ENCODE data around the gene HOXD3. TPM values are rescaled to one million over a fixed set of nuclear protein-coding genes. Genes with fewer than 3 reads are reported as not detected.

The HOXD3 gene
- total RNA-seq, 1 experiment from 2014 or later, result not detected

DNA sequence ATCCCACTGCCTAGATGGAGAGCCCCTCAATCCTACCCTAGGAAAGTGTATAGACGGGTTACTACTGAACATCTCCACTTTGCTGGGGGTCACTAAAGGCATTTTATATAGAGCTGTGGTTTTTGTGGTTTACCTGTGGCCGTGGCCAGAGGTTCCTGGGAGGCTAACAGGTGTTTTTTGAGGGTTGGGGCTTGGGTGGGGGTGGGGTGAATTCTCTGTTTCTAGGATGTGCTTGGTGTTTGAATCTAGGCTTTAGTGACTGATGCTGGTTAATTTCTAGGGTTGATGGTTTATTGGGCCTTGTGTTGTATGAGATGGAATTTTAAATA lies 19.9 kb upstream of the HOXD3 start:
- Mint-ChIP-seq H3K4me3 (ENCODE audit: low read depth, unreplicated experiment) (no peak overlapping the region), H3K9me3 (ENCODE audit: low read depth, unreplicated experiment) (no peaks in the 10 kb centered on the region), H3K4me1 (ENCODE audit: low read depth, unreplicated experiment) (no peaks in the 10 kb centered on the region), H3K36me3 (ENCODE audit: insufficient read depth, unreplicated experiment) (no peaks in the 10 kb centered on the region), H3K27me3 (ENCODE audit: unreplicated experiment) (no peaks in the 10 kb centered on the region), H3K27ac (ENCODE audit: unreplicated experiment) (no peak overlapping the region)
- no TSS peak for BruUV-seq (replicated peaks)
- no peak for DNase-seq
- intact Hi-C loops (cut with micrococcal nuclease; ENCODE audit: unreplicated experiment), result no loop called here
- CTCF ChIA-PET, result interaction anchor here (0.9 kb wide), 1 partner anchor 312 kb away, joined by 4 read pairs; no protein-coding TSS in a partner anchor
- TF ChIP-seq, protein P1, sequence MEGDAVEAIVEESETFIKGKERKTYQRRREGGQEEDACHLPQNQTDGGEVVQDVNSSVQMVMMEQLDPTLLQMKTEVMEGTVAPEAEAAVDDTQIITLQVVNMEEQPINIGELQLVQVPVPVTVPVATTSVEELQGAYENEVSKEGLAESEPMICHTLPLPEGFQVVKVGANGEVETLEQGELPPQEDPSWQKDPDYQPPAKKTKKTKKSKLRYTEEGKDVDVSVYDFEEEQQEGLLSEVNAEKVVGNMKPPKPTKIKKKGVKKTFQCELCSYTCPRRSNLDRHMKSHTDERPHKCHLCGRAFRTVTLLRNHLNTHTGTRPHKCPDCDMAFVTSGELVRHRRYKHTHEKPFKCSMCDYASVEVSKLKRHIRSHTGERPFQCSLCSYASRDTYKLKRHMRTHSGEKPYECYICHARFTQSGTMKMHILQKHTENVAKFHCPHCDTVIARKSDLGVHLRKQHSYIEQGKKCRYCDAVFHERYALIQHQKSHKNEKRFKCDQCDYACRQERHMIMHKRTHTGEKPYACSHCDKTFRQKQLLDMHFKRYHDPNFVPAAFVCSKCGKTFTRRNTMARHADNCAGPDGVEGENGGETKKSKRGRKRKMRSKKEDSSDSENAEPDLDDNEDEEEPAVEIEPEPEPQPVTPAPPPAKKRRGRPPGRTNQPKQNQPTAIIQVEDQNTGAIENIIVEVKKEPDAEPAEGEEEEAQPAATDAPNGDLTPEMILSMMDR (IDR thresholded peaks at IDR 0.05; ENCODE audit: unreplicated experiment), result no peak

DNA sequence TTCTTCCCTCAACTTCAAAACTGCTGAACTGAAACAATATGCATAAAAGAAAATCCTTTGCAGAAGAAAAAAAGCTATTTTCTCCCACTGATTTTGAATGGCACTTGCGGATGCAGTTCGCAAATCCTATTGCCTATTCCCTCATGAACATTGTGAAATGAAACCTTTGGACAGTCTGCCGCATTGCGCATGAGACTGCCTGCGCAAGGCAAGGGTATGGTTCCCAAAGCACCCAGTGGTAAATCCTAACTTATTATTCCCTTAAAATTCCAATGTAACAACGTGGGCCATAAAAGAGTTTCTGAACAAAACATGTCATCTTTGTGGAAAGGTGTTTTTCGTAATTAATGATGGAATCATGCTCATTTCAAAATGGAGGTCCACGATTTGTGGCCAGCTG lies 19.2 kb upstream of the HOXD3 start:
- H3K36me3 Mint-ChIP-seq (ENCODE audit: insufficient read depth, unreplicated experiment), result no peaks in the 10 kb centered on the region
- no peak overlapping the region for H3K4me3 Mint-ChIP-seq (ENCODE audit: low read depth, unreplicated experiment)
- H3K4me1 Mint-ChIP-seq (ENCODE audit: low read depth, unreplicated experiment), result no peaks in the 10 kb centered on the region
- TF ChIP-seq, protein P1 (IDR thresholded peaks at IDR 0.05; ENCODE audit: unreplicated experiment), result no peak
- no peak overlapping the region for H3K27ac Mint-ChIP-seq (ENCODE audit: unreplicated experiment)
- CTCF ChIA-PET, result no interaction called here
- H3K27me3 Mint-ChIP-seq (ENCODE audit: unreplicated experiment), result no peaks in the 10 kb centered on the region
- BruUV-seq (replicated peaks), result no TSS peak
- no peak for DNase-seq
- no peaks in the 10 kb centered on the region for H3K9me3 Mint-ChIP-seq (ENCODE audit: low read depth, unreplicated experiment)
- intact Hi-C loops (cut with micrococcal nuclease; ENCODE audit: unreplicated experiment), result no loop called here

DNA sequence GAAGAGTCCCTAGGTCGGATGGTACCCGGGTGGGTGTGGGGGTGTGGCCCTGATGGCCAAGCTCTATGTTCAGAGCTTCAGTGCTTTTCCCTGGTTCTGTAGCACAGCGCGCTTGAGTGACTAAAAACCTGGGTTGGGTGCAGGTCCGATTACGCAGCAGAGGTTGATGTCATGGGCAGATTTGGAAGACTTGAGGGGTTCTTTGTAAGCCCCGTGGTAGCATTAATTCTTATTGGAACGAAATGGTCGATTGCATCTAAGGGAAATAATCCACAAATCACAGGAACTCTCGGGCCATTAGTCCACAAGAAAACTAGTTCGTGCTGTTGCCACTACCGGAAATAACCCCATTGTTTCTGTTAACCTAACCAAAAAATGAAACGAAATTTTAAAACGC lies 18.6 kb upstream of the HOXD3 start:
- no peak for DNase-seq
- Mint-ChIP-seq H3K27ac (ENCODE audit: unreplicated experiment) (no peak overlapping the region), H3K4me1 (ENCODE audit: low read depth, unreplicated experiment) (no peaks in the 10 kb centered on the region), H3K9me3 (ENCODE audit: low read depth, unreplicated experiment) (no peaks in the 10 kb centered on the region), H3K27me3 (ENCODE audit: unreplicated experiment) (no peaks in the 10 kb centered on the region), H3K4me3 (ENCODE audit: low read depth, unreplicated experiment) (no peak overlapping the region), H3K36me3 (ENCODE audit: insufficient read depth, unreplicated experiment) (no peaks in the 10 kb centered on the region)
- intact Hi-C loops (cut with micrococcal nuclease; ENCODE audit: unreplicated experiment), result no loop called here
- CTCF ChIA-PET, result interaction anchor here (1.2 kb wide), 1 partner anchor 516 kb away, joined by 3 read pairs; no protein-coding TSS in a partner anchor
- no TSS peak for BruUV-seq (replicated peaks)
- TF ChIP-seq, protein P1 (IDR thresholded peaks at IDR 0.05; ENCODE audit: unreplicated experiment), result no peak

DNA sequence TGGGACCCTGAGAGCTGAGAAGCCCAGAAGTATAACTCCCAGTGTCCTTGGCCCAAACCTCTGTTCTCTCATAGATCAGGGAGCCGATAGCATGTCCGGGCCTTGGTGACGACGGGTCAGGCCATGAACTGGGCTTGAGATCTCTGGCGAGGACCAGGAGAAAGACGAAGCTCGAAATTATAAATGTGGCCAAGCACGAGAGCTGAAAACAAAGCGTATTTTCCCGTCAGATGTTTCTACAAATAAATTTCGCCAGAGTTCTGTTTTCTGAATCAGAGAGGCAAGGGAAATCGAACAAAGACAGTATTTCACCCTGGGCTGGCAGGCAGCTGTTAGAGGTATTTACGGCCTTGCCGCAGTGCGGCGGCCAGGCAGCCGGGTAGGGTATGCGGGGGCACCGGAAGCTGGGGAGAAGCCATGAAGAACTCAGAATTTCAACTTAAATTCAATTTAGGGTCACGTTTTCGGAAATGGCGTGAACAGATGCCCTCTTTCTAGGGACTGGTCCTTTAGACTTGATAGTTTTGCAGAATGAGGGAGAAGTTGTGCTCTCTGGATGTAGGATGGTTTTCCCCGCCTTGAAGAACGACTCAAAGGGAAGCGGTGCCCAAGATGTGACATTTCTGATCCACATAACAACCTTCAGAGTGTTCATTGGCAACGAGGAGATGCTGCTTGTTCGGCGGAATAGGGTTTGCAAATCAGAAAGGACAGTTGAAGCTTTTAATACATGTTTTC lies 18.0 kb upstream of the HOXD3 start:
- TF ChIP-seq, protein P1 (IDR thresholded peaks at IDR 0.05; ENCODE audit: unreplicated experiment), result no peak
- H3K4me3 Mint-ChIP-seq (ENCODE audit: low read depth, unreplicated experiment), result no peak overlapping the region

More for the DNA sequence above, 18.0 kb upstream of the HOXD3 start:
- no peak for DNase-seq
- no peaks in the 10 kb centered on the region for H3K36me3 Mint-ChIP-seq (ENCODE audit: insufficient read depth, unreplicated experiment)
- intact Hi-C loops (cut with micrococcal nuclease; ENCODE audit: unreplicated experiment), result no loop called here
- CTCF ChIA-PET, result interaction anchor here (1.2 to 3.3 kb wide), 3 partner anchors 8 to 515 kb away, joined by 3 to 87 read pairs (median 4); no protein-coding TSS in a partner anchor
- no peaks in the 10 kb centered on the region for H3K4me1 Mint-ChIP-seq (ENCODE audit: low read depth, unreplicated experiment)
- no TSS peak for BruUV-seq (replicated peaks)
- H3K9me3 Mint-ChIP-seq (ENCODE audit: low read depth, unreplicated experiment), result no peaks in the 10 kb centered on the region
- H3K27me3 Mint-ChIP-seq (ENCODE audit: unreplicated experiment), result no peaks in the 10 kb centered on the region
- H3K27ac Mint-ChIP-seq (ENCODE audit: unreplicated experiment), result no peak overlapping the region

Data from Calu3 (cell line).